ACHN (cell line): ENCODE results near the gene OR7C2.
"Not testable (repeated sequence)": the region's sequence is repeated elsewhere in the genome, so short reads cannot be mapped to it uniquely, and the experiment has no call there.

Experiments
- DNase-seq: peaks from one replicate; pipeline ENCODE4 v3.0.0-alpha.2; 2015
- in situ Hi-C: cut with HindIII; loops from 2 replicates; pipeline ENCODE4 v1.10.0; 2017; ENCODE audit warnings: low sequenced_read_pairs, low pct_ligation_motif_present, low pct_unique_long_range_greater_than_20kb

The OR7C2 gene

GRCh38 chr19:14941189-14941588 lies at the start of gene OR7C2:
Gene OR7C2 (plus strand): TSS chr19:14941489. CDS start chr19:14941489, 0 bp downstream.
- no peak for DNase-seq
- in situ Hi-C loops: no loop called here

- in situ Hi-C loops: no loop called here
- DNase-seq: no peak
These were observed 39.5 kb upstream of the OR7C2 start for GRCh38 chr19:14901675-14902260.

GRCh38 chr19:14906711-14907110 lies 34.6 kb upstream of the OR7C2 start:
- in situ Hi-C loops: no loop called here
- DNase-seq: no peak

- in situ Hi-C loops: no loop called here
- no peak for DNase-seq
These were observed 26.2 kb upstream of the OR7C2 start for GRCh38 chr19:14915116-14915515.

GRCh38 chr19:14916848-14917247 lies 24.4 kb upstream of the OR7C2 start:
- in situ Hi-C loops: no loop called here
- DNase-seq: no peak

GRCh38 chr19:14933506-14933905 lies 7.8 kb upstream of the OR7C2 start:
- no peak for DNase-seq

GRCh38 chr19:14940266-14940665 lies 1.0 kb upstream of the OR7C2 start:
- DNase-seq: no peak
- in situ Hi-C loops: no loop called here

More at GRCh38 chr19:14933506-14933905, 7.8 kb upstream of the OR7C2 start:
- in situ Hi-C loops: no loop called here

- no peak for DNase-seq
- in situ Hi-C loops: no loop called here
These were observed 2.3 kb downstream of the OR7C2 start for GRCh38 chr19:14943601-14944000.

GRCh38 chr19:14944456-14944855 lies 3.2 kb downstream of the OR7C2 start:
- no peak for DNase-seq
- in situ Hi-C loops: no loop called here

GRCh38 chr19:14949413-14949812 lies 8.1 kb downstream of the OR7C2 start:
- in situ Hi-C loops, DNase-seq: not testable (repeated sequence)

GRCh38 chr19:14949876-14950275 lies 8.6 kb downstream of the OR7C2 start:
- in situ Hi-C loops: no loop called here
- DNase-seq: no peak

GRCh38 chr19:14950421-14950820 lies 9.1 kb downstream of the OR7C2 start:
- in situ Hi-C loops: no loop called here
- DNase-seq: no peak

- in situ Hi-C loops: no loop called here
- DNase-seq: no peak
These were observed 11.5 kb downstream of the OR7C2 start for GRCh38 chr19:14952767-14953166.

- in situ Hi-C loops: no loop called here
- DNase-seq: no peak
These were observed 12.9 kb downstream of the OR7C2 start for GRCh38 chr19:14954071-14954655.

- no peak for DNase-seq
- in situ Hi-C loops: no loop called here
These were observed 16.2 kb downstream of the OR7C2 start for GRCh38 chr19:14957464-14957863.

GRCh38 chr19:14959263-14959662 lies 18.0 kb downstream of the OR7C2 start:
- no peak for DNase-seq
- in situ Hi-C loops: no loop called here

GRCh38 chr19:14961956-14962685 lies 20.8 kb downstream of the OR7C2 start:
- in situ Hi-C loops: no loop called here
- DNase-seq: no peak

- in situ Hi-C loops: no loop called here
- DNase-seq: no peak
These were observed 27.0 kb downstream of the OR7C2 start for GRCh38 chr19:14968247-14968646.

- in situ Hi-C loops: no loop called here
- DNase-seq: no peak
These were observed 30.2 kb downstream of the OR7C2 start for GRCh38 chr19:14971474-14971873.

- in situ Hi-C loops: no loop called here
- no peak for DNase-seq
These were observed 31.4 kb downstream of the OR7C2 start for GRCh38 chr19:14972676-14973075.
